22Rv1 (cell line): ENCODE results near the gene TAT.

ENCODE experiments used
- CTCF ChIP-seq: fragments of 450-650 bp; IDR thresholded peaks from 2 replicates; pipeline ENCODE4 v1.5.1; 2017; ENCODE audit warnings: mild to moderate bottlenecking
- ZFX ChIP-seq: fragments of 450-650 bp; IDR thresholded peaks from 2 replicates; pipeline ENCODE4 v1.6.1; 2017; ENCODE audit warnings: antibody characterized with exemption, borderline replicate concordance

- TF ChIP-seq CTCF (peak; percentile 51), ZFX (no peak)
These were observed 49.3 kb upstream of the TAT start, which contains the start of gene MARVELD3 for GRCh38 chr16:71626018-71626857.
